Adipocyte (in vitro differentiated cells): ENCODE results near the gene NRXN2.

Source experiments
- DNase-seq: peaks from one replicate; pipeline ENCODE4 v3.0.0-alpha.2; 2015; ENCODE audit warnings: low read depth
- H3K27me3 ChIP-seq: replicated peaks from 2 replicates; pipeline ENCODE4 v1.7.0; 2013; ENCODE audit warnings: mild to moderate bottlenecking, low read length, moderate library complexity; ENCODE audit not compliant: control insufficient read depth, insufficient read depth
- H3K36me3 ChIP-seq: 2 replicates; pipeline ENCODE4 v1.7.0; 2013; ENCODE audit warnings: low read length, mild to moderate bottlenecking, moderate library complexity; ENCODE audit not compliant: control insufficient read depth, insufficient read depth, severe bottlenecking
- H3K4me1 ChIP-seq: 2 replicates; pipeline ENCODE4 v1.7.0; 2013; ENCODE audit warnings: mild to moderate bottlenecking, low read length, moderate library complexity; ENCODE audit not compliant: control insufficient read depth, insufficient read depth
- H3K4me3 ChIP-seq: 2 replicates; pipeline ENCODE4 v1.7.0; 2013; ENCODE audit warnings: mild to moderate bottlenecking, low read length, moderate library complexity
- H3K9ac ChIP-seq: 2 replicates; pipeline ENCODE4 v1.7.0; 2013; ENCODE audit warnings: mild to moderate bottlenecking, low read length, moderate library complexity
- H3K9me3 ChIP-seq: 2 replicates; pipeline ENCODE4 v1.7.0; 2013; ENCODE audit warnings: mild to moderate bottlenecking, low read length, moderate library complexity; ENCODE audit not compliant: control insufficient read depth

The NRXN2 gene

DNA sequence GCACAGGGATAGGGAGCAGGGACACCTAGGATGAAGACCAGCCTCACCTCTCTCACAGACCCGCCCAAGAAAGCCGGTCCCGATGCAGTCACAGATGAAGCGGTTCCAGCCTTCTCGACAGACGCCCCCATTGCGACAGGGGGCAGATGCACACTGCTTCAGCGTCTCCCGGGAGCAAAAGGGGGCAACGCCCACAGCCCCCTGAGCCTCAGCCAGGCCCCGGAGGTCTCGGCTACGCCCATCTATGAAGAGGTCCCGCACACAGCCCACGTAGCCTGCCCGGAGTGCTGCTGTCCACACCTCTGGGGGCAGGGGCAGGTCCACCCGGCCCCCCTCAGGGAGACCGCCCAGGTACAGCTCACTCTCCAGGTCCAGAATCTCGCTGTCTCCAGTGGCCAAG, 62.3 kb downstream of the NRXN2 start:
- Histone ChIP-seq H3K36me3 (no peaks in the 10 kb centered on the region), H3K27me3 (no peaks in the 10 kb centered on the region), H3K9me3 (no peaks in the 10 kb centered on the region), H3K9ac (peak overlapping the region; percentile 69), H3K4me1 (peaks cover 41% of the 10 kb centered on the region), H3K4me3 (peak overlapping the region; percentile 40)
- no peak for DNase-seq

DNA sequence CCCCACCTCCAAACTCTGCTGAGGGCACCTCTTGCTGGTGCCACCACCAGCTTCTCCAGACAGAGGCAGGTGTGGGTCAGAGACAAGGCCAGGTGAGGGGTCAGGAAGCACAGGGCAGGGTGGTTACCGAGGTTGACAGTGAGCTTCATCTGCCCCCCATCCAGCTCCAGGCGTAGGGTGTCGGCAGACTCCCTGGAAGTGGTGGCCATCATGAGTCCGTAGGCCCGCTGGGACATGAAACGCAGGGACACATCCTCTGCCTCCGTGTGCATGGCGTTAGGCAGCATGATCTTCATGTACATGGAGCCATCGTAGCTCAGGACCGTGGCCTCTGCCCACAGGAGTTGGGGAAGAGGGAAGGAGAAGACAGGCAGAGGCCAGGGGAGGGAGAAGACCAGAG, 62.8 kb downstream of the NRXN2 start:
- DNase-seq: no peak
- H3K4me1 ChIP-seq: peaks cover 43% of the 10 kb centered on the region
- H3K4me3 ChIP-seq: peak overlapping the region; percentile 40
- H3K36me3 ChIP-seq: no peaks in the 10 kb centered on the region
- no peaks in the 10 kb centered on the region for H3K27me3 ChIP-seq
- H3K9ac ChIP-seq: peak overlapping the region; percentile 69
- H3K9me3 ChIP-seq: no peaks in the 10 kb centered on the region

DNA sequence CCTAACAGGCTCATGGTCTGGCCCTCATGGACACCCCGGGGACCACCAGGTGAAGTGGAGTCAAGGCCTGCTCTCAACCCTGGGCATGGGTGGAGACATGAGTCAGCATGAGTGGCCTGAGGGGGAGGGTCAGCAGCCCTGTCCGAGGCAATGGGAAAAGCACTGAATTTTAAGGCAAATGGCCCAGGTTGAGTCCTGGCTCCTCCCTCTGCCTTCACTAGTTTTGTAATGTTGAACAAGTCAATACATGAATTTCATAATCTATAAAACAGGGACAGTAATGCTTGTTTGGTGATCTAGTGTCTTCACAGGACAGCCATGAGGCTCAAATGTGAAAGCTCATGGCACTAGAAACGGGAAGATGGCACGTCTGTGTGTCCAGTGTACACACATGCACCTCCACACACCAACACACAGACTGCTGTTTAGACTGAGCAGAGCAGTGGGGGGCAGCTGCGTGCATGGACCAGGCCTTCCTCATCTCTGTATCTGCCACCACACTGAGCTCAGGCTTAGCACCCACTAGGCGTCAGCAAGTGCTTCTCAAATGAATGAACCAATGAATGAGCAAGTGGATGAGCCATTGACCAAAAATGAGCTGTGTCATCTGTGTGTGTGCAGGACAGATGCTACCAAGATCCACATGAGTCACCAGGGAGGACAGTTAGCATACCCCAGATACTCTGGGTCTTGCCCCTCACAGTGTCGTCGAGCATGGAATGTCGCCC, 63.4 kb downstream of the NRXN2 start:
- Histone ChIP-seq H3K4me1 (peaks cover 43% of the 10 kb centered on the region), H3K4me3 (no peak overlapping the region), H3K9ac (peak overlapping the region; percentile 5), H3K9me3 (no peaks in the 10 kb centered on the region), H3K27me3 (no peaks in the 10 kb centered on the region), H3K36me3 (no peaks in the 10 kb centered on the region)
- DNase-seq: peak; percentile 46

DNA sequence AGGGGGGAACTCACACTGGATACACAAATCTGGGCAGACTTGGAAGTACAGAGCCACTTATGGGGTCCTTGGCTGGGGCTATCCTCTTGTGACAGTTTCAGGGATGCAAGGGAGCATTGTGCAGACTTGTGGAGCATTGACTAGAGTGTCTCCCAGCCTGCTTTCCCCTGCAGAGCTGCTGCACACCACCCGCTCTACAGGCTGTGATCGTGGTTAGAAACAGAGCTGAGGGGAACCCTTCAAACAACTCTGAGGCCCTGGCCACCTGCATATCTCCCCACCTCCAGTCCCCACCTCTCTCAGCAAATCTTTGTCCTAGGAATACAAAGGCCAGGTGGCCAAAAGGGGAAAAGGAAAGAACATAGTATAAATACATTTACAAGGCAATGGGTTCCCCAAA, 64.7 kb downstream of the NRXN2 start:
- no peaks in the 10 kb centered on the region for H3K36me3 ChIP-seq
- DNase-seq: no peak
- peaks cover 43% of the 10 kb centered on the region for H3K4me1 ChIP-seq
- no peak overlapping the region for H3K4me3 ChIP-seq
- H3K27me3 ChIP-seq: peaks cover 6% of the 10 kb centered on the region
- no peaks in the 10 kb centered on the region for H3K9me3 ChIP-seq
- no peak overlapping the region for H3K9ac ChIP-seq

DNA sequence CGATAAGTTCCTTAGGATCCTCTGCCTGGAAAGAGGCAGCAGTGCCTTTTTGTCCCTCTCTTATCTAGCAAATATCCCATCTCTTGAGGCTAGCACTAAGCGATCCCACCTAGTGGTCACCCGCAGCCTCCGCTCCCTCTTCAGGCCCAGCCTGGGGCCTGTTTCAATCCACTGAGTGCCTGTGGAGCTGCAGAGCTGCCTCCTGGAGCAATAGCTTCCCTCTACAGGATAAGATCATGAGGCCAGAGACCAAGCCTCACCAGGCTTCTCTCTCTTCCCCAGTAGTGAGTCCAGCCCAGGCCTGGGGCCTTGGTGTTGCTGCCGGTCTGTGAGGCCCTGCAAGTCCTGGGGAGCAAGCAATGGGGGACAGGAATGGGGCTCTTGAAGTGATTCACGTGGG, 66.1 kb downstream of the NRXN2 start:
- DNase-seq: no peak
- H3K27me3 ChIP-seq: peaks cover 6% of the 10 kb centered on the region
- no peak overlapping the region for H3K4me3 ChIP-seq
- no peaks in the 10 kb centered on the region for H3K36me3 ChIP-seq
- H3K9ac ChIP-seq: no peak overlapping the region
- no peaks in the 10 kb centered on the region for H3K9me3 ChIP-seq
- peaks cover 43% of the 10 kb centered on the region for H3K4me1 ChIP-seq

DNA sequence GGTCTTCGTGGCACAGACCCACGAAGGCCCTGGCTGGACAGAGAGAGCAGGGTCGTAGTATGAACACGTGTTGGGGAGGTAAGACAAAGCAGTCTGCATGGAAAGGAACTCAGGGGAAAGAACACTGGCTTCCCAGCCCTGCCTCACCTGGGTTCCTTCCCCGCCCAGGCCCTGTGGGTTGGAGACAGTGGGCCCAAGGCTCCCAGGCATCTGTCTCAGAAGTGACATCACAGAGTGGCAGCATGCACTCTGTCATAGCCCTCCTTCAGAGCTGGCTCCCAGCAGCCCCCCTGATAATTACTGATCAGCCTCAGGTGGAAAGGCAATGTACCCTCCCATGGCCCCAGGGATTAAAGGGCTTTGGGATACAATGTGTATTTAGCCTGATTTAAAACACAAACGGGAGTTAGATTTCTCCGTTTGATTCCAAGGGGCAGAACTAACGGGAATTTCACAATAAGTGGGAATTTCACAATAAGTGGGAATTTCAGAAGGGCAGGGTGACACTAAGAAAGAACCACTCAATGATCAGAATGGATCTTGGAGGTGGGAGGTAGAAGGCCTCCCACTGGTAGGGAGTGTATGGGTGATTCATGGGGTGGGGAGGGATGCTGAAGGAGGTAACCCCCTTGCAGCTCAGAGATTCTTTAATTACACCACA, 66.9 kb downstream of the NRXN2 start:
- H3K9me3 ChIP-seq: no peaks in the 10 kb centered on the region
- H3K36me3 ChIP-seq: no peaks in the 10 kb centered on the region
- H3K27me3 ChIP-seq: peaks cover 6% of the 10 kb centered on the region
- H3K9ac ChIP-seq: no peak overlapping the region
- H3K4me1 ChIP-seq: peaks cover 36% of the 10 kb centered on the region
- peak; percentile 66 for DNase-seq
- no peak overlapping the region for H3K4me3 ChIP-seq

DNA sequence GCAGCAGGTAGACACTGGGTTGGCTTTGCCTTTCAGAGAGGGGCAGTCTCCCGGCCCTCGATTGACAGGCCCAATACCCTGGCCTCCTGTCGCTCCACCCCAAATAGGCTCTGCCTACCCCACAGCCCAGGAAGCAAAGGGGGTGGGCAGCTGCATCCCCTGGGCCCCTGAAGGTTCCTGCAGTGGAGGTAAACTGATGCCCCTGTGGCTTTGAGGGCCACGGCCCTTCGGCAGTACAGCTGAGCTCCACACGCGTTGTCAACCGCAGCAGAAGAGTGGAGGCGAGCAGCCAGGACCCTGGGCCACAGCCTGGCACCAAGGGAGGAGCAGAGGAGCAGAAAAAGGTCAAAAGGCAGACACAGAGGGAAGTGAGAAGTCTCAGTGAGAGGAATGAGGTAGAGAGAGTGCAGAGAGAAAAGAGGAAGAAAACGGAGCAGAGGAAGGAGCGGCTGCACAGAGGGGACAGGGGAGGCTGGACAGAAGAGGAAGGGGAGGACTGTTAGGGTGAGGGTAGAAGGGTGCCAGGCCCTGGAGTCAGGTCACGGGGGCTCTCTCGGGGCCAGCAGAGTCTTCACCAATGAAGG, 67.9 kb downstream of the NRXN2 start:
- Histone ChIP-seq H3K9ac (no peak overlapping the region), H3K36me3 (no peaks in the 10 kb centered on the region), H3K9me3 (no peaks in the 10 kb centered on the region), H3K27me3 (peaks cover 6% of the 10 kb centered on the region), H3K4me3 (no peak overlapping the region), H3K4me1 (peaks cover 26% of the 10 kb centered on the region)
- no peak for DNase-seq

DNA sequence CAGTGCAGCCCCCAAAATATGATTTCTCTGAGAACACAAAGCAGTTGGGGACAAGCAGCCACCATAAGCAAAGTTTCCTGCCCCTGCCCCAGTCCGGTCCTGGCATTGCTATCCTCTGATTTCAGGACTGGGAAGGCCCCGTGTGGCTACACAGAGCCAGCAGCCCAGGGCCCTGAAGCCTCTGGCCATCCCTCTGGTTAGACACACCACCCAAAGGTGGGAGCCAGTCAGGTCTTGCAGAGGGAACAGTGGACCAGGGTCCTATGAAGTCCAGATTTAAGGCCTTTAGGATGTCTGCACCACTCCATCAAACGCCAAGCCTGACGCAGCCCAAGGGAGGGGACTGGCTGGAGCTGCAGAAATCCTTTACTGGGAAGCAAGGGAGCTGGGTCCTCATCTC, 68.6 kb downstream of the NRXN2 start:
- no peaks in the 10 kb centered on the region for H3K36me3 ChIP-seq

DNA sequence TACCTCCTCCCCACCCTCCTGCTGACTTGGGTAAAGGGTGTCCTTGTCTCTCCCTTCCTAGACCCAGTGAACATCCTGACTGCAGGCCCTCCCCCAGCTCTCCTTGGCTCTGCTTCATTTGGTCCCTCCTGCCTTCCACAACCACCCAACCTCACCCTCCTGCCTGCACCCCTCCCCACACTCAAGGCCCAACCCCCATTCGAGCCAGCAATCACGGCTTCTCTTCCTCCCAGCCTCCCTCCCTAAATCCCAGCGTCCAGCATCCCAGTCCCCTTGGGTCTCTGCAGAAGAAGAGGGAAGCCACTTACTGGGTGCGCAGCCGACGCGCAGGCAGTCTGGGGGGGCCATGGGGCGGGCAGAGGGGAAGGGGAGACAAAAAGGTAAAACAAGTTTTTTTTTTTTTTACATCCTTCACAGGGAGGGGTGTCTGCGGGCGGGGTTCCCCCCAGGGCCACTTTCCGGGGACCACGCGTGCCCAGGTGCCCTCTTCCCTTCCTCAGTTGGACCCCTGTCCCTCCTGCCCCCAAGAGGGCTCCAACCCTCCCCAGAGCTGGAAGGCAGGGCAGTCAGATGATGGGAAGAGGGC, 69.5 kb downstream of the NRXN2 start:
- Histone ChIP-seq H3K9me3 (no peaks in the 10 kb centered on the region), H3K36me3 (no peaks in the 10 kb centered on the region), H3K9ac (no peak overlapping the region), H3K4me3 (no peak overlapping the region), H3K27me3 (peaks cover 17% of the 10 kb centered on the region), H3K4me1 (peaks cover 13% of the 10 kb centered on the region)
- DNase-seq: no peak

More for the DNA sequence above, 68.6 kb downstream of the NRXN2 start:
- no peak overlapping the region for H3K4me3 ChIP-seq
- no peak overlapping the region for H3K9ac ChIP-seq
- H3K9me3 ChIP-seq: no peaks in the 10 kb centered on the region
- no peak for DNase-seq
- peaks cover 20% of the 10 kb centered on the region for H3K4me1 ChIP-seq
- H3K27me3 ChIP-seq: peaks cover 11% of the 10 kb centered on the region

DNA sequence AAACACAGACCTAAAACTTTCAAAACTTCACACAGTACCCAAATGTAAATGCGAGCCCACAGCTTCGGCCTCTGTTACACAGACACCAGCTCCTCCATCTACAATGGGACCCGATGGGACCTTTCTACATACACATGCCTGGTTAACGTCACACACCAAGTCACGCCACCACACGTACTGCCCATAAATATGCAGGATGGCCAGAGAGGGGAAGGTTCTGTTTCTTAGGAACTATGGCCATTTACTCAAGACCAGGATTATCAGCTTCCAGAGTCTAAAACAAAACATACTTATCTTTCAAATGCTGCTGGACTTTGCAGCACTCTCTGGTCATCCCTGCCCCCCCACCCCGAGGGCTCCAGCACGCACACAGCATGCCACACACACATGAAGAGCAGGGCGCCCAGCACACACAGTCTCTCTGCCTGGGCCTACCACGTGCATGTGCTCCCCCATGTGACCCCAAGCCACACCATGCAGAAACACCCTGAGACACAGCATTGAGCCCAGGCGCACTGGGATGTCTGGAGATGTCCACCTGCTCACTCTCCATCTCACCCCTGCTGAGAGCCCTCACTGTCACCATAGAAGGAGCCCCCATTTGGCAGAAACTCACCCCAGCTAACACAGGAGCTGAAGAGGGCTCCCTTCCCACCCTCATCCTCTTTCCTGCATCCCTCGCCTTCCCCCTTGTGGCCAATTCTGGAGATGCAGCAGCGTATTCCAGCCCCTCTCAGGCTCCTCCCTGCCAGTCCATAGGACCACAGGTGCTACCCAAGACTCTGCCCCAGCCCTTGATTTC, 70.2 kb downstream of the NRXN2 start:
- peak; percentile 91 for DNase-seq
- Histone ChIP-seq H3K4me1 (peaks cover 13% of the 10 kb centered on the region), H3K9me3 (no peaks in the 10 kb centered on the region), H3K4me3 (no peak overlapping the region), H3K36me3 (no peaks in the 10 kb centered on the region), H3K9ac (no peak overlapping the region), H3K27me3 (peaks cover 21% of the 10 kb centered on the region)
